DMS153 treated with DMSO at 0.1 percent for 48 hours (cell line): ENCODE measurements around the gene LGALS9.
"Not testable (repeated sequence)": the region's sequence is repeated elsewhere in the genome, so short reads cannot be mapped to it uniquely, and the experiment has no call there.

Source experiments
- DNase-seq: peaks from one replicate; lab custom pipeline; 2025; ENCODE audit not compliant: unreplicated experiment; lab: John Stamatoyannopoulos, UW

The LGALS9 gene

DNA sequence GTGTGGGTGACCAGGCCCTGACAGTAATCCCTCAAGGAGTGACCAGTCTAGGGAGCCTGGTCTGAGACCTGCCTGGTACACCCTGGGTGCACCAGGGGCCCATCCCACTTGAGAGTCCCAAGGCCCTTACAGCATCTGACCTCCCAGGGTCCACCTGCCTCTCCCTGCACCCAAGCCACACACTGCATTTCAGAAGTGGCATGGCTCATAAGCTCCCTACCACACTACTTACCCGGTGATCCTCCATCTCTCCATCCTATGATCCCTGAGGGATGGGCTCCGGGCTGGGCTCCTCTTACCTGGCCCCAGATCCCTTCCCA lies 40.6 kb downstream of the LGALS9 start:
- DNase-seq = no peak

DNA sequence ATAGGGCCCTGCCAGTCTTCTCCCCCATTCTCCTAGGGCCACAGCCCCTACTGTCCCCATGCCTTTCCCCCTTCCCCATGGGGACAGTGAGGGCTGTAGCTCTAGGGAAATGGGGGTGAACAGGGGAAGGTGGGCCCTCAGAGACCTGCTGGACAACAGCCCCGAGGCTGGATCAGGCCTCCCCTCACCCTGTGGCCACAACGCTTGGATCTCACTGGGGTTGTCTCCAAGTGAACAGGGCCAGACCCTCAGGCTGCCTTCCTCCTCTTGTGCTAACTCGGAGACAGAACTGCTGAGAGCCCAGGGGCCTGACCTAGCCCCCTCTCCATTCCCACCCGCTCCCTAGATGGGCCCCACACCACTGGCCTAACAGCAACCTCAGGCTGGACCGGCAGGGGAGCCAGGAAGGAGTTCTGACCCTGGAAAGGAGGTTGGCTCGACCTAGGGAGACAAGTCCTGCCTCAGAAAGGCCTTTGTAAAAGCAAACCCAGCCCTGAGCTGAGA lies 41.0 kb downstream of the LGALS9 start:
- not testable (repeated sequence) for DNase-seq

- no peak for DNase-seq
Measured at GRCh38 chr17:27674335-27674734, 43.3 kb downstream of the LGALS9 start.

- no peak for DNase-seq
Measured at GRCh38 chr17:27677191-27677590, 46.2 kb downstream of the LGALS9 start.

DNA sequence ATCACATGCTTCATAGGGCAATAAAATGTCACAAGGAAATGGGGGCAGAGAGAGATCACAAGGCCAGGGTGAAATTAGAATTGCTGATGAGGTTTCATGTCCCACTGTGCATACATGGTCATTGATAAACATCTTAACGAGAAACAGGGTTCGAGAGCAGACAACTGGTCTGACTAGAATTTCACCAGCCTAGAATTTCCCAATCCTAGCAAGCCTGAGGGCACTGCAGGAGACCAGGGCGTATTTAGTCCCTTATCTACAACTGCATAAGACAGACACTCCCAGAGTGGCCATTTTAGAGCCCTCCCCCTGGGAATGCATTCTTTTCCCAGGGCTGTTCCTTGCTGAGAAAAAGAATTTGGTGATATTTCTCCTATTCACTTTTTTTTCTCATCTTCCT lies 55.3 kb downstream of the LGALS9 start:
- DNase-seq = not testable (repeated sequence)

- DNase-seq = no peak
Measured at GRCh38 chr17:27690882-27691281, 59.9 kb downstream of the LGALS9 start.

DNA sequence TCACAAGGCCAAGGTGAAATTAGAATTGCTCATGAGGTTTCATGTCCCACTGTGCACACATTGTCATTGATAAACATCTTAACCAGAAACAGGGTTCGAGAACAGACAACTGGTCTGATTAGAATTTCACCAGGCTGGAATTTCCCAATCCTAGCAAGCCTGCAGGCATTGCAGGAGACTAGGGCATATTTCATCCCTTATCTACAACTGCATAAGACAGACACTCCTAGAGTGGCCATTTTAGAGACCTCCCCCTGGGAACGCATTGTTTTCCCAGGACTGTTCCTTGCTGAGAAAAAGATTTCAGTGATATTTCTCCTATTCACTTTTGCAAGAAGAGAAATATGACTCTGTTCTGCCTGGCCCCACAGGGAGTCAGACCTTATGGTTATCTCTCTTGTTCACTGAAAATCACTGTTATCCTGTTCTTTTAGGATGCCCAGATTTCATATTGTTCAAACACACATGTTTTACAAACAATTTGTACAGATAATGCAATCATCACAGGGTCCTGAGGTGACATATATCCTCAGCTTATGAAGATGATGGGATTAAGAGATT lies 64.3 kb downstream of the LGALS9 start:
- not testable (repeated sequence) for DNase-seq
